GM18508 (cell line): ENCODE data around the gene FOXB2.
"Not testable (repeated sequence)": the region's sequence is repeated elsewhere in the genome, so short reads cannot be mapped to it uniquely, and the experiment has no call there.

ENCODE experiments used
- ATAC-seq: cut with Tn5 transposase; IDR thresholded peaks from one replicate; pipeline ENCODE4 v1.9.1; 2021; ENCODE audit warnings: moderate number of reproducible peaks; ENCODE audit not compliant: insufficient read depth, unreplicated experiment

Gene FOXB2

DNA sequence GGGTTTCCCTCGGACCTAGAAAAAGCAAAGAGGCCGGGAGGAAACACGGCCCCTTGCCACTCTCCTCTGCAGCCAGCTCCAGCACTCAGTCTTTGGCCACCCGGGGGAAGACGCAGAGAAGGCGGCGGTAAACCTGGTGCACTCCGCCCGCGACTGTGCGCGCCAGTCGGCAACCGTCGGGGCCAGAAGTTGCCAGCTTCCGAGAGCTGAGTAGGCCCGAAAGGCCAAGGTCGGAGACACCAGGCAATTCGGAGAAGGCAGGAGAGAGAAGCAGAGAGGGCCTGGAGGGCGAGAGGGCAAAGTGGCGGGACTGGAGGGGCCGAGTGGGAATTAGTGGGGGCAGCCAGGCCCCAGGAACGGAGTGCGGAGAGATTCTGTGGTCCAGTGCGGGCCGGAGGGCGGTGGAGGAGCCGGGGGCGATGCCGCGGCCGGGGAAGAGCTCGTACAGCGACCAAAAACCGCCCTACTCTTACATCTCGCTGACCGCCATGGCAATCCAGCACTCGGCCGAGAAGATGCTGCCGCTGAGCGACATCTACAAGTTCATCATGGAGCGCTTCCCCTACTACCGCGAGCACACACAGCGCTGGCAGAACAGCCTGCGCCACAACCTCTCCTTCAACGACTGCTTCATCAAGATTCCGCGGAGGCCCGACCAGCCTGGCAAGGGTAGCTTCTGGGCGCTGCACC, at the start of gene FOXB2:
FOXB2 (plus strand) TSS at position 420 of the 690 bp plus-strand sequence; CDS start at position 420, 0 bp downstream.
- ATAC-seq, result no peak

DNA sequence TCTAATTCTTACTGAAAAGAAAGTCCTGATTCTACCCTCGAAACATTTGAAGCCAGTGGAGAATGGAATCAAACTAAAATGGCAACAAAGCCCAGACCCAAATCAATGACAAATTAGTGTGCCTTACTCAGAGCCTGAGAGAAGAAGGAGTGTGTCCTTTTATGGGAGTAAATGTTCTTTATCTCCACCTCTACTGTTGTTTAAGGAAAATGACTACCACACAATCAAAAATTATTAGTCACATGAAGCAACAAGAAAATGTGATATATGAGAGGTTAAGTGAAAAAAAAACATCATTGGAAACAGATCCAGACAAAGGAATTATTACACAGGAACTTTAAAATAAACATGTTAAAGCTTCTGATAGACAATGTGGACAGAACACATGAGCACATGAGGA, 49.7 kb upstream of the FOXB2 start:
- ATAC-seq, result no peak

DNA sequence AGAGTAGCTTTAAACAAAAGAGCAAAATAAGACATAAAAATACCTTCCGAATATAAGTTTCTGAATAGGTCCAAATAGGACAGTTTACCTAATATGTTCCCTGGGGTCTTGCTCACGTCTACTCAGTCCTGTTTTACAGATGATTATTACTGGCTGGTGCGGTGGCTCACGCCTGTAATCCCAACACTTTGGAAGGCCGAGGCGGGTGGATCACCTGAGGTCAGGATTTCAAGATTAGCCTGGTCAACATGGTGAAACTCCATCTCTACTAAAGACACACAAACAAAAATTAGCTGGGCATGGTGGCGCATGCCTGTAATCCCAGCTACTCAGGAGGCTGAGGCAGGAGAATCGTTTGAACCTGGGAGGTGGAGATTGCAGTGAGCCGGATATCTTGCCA, 40.6 kb upstream of the FOXB2 start:
- not testable (repeated sequence) for ATAC-seq

DNA sequence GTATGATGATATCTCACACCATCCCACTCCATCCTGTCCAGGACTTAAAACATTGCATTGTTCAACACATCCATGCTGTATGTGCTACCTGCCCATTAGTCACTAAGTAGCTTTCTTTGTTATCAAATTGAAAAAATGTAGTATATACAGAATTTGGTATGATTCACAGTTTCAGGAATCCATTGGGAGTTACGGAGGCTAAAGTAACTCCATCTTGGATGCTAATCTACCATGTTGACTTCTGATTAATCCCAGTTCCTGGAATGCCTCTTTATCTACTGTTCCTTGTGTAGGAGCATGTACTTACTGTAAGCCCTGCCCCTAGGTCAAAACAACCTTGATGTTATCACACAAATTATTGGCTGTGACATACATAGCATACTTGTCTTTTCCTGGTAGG, 38.9 kb upstream of the FOXB2 start:
- ATAC-seq, result no peak

DNA sequence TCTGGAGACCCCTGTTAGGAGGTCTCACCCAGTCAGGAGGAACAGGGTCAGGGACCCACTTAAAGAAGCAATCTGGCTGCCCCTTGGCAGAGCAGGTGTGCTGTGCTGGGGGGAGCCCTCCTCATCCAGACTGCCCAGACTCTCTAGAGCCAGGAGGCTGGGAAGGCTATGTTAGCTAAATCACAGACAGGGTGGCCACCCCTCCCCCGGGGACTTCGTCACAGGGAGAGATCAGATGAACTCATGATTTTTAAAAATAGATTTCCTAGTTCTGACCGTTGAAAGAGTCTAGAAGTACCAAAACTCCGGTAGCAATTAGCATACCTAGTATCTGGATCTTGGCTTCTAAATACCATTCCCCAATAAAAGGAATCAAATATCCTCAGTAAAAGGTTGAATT, 35.0 kb upstream of the FOXB2 start:
- no peak for ATAC-seq

DNA sequence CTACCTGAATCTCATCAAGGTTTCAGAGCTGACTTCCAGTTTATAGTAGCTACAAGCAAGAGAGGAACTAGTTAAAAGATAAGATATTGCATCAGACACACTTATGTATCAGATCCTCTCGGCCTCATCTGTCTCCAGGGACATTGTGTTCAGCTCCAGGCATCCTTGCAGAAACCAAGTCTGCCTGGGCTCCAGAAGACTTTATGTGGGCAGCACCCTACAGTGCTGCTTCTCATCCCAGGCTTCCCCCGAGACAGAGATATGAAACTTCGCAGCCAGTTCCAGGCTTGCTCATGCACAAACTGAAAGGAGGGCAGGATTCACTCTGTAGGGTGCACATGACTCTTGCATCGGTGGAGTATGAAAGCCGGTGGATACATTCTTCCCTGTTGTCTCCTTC, 33.9 kb upstream of the FOXB2 start:
- ATAC-seq, result no peak

DNA sequence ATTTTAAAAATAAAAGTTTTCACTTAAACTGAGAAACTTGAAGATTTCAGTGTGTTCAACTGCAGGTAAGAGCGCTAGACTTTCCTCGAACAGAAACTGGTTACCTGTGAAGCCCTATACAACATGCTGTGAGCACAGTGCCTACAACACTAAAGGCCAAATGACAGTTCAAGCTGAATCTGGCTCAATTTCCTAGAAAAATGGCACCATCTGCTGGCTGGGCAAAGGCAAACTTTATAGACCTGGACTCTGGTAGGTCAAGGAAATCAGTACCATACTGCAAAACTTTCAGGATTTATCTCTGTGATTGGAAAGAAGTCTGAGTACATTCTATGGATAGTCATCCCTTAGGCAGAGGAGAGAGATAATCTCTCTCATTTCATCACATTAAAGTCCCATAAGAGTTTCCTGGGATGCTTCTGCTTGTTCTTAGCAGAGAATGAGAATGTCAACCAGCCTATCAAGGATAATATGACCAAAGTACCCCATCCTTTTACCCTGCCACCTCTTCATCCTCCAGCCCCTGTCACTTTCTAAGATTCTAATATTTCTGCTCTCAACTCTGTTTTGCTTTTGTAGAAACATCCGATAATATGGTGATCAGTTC, 31.8 kb upstream of the FOXB2 start:
- no peak for ATAC-seq

DNA sequence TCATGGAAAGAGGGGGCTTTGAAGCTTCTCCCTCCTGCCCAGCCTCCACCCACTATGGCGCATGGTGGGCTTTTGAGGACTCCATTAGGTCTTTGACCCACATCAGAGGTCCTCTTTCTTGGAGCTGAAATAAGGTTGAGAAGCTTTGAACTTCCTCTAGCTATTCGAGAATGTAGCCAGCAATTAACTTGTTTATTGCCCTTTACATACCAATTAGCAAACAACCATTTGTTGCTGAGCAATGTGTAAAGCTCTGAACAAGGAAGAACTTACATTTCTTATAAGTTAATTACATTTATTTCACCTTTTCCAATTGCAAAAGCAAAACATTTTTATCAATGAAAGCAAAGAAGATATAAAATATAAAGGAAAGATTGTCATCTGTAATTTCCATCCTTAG, 30.5 kb upstream of the FOXB2 start:
- no peak for ATAC-seq

DNA sequence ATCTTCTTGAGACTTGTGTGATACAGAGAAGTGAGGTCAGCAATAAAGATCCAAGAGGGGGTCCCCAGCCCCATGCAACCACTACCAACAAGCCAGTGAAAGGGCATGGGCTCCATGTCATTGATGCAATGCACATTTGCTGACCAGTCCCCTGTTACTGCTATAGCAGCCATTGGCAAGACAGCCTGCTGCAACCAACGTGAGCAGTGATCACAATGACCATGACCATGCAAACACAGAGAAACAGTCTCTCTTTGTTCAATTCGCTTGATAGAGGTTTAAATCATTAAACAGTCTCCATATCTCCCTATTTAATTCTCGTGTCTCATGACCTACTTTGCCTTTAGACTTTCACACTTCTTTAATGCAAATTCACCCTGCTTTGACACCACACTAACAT, 30.0 kb upstream of the FOXB2 start:
- no peak for ATAC-seq

DNA sequence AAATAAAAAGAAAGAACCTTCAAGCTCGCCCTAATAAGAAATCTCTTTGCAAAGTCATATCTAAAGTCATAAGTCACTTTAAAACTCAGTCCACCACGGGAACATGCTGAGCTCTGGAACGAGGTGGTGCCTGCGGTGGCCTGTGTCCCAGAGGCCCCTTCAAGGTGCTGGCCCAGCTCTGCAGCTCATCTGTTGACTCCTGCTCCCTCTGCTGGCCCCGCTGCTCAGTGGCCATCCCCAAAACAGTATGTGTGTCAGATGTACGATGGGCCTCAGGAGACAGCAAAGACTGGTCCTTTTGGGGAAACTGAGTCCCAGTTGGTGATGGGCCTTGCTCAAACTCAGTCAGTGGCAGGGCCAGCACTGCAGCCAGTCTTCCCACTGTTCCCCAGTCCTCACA, 22.8 kb upstream of the FOXB2 start:
- no peak for ATAC-seq

DNA sequence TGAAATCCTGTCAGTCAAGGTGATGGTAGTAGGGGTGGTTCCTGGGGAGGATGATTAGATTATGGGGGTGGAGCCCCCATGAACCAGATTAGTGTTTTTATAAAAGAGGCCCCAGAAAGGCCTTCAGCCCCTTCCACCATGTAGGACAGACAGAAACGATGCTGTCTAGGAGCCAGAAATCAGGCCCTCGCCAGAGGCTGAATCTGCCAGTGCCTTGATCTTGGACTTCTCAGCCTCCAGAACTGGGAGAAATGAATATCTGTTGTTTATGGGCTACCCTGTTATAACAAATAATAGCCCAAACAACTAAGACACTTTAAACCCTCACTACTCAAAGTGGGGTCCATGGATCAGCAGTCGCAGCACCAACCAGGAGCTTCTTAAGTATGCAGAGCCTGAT, 20.2 kb upstream of the FOXB2 start:
- no peak for ATAC-seq

DNA sequence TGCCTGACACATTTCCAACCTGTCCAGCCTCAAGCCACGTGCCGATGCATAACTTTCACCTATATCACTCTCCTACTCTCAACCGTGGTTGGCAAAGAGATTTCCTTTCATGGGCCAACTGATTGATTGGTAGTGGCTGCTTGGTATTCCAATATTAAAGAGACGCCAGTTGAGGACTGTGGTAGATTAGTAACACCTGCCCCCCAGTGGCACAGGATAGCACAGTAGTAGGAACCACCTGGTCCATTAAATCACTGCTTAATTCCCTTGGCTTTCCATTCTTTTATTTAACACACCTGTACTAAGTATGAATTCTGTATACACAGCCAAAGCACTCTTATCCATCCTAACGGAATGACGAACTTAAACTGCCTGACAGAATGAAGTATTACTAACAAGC, 19.1 kb upstream of the FOXB2 start:
- ATAC-seq, result no peak

DNA sequence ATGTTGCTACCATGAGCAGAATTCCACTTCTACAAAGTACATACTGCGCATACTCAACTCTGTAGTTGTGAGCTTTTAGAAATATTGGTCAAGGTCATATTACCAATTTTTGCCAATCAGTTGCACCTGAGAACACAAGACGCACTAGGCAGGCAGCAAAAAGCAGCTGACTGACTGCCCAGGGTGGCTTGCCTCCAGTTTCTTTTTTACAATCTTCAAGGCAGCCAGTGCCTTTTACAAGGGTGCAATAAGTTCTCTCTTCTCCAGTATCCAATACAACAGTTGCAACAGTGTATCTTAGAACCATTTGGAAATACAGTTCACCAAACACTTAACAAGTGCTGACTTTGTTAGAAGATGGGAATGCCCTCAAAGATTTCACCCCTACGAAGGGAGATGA, 16.1 kb upstream of the FOXB2 start:
- ATAC-seq, result no peak

DNA sequence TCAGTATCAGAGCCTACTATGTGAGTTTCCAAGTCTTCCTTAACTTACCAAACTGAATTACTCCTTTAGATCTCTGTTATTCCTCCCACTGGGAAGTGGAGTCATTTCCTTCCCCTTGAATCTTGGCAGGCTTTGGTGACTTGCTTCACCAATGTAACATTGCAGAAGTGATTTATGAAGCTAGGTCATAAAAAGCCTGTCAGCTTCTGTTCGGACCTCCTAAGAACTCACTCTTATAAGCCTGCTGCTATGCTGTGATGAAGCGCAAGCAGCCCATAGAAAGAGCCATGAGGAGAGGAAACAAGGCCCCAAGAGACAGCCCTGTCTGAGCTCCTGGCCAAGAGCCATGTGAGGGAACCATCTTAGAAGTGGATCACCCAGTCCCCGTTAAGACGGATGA, 14.2 kb upstream of the FOXB2 start:
- ATAC-seq, result no peak

DNA sequence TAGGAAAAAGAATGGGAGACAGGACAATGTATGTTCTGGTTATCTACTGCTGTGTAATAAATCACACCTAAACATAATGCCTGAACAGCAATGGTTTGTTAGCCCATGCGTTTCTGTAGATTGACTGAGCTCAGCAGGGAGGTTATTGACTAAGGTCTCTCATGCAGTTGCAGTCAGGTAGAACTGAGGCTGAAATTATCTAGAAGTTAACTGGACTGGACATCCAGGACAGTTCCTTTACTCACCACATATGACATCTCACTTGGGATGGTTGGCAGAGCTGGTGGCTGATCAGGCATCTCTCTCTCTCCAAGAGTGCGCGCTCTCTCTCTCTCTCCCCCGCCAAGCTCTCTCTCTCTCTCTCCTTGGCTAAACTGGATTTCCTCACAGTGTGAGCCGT, 8.9 kb upstream of the FOXB2 start:
- no peak for ATAC-seq

DNA sequence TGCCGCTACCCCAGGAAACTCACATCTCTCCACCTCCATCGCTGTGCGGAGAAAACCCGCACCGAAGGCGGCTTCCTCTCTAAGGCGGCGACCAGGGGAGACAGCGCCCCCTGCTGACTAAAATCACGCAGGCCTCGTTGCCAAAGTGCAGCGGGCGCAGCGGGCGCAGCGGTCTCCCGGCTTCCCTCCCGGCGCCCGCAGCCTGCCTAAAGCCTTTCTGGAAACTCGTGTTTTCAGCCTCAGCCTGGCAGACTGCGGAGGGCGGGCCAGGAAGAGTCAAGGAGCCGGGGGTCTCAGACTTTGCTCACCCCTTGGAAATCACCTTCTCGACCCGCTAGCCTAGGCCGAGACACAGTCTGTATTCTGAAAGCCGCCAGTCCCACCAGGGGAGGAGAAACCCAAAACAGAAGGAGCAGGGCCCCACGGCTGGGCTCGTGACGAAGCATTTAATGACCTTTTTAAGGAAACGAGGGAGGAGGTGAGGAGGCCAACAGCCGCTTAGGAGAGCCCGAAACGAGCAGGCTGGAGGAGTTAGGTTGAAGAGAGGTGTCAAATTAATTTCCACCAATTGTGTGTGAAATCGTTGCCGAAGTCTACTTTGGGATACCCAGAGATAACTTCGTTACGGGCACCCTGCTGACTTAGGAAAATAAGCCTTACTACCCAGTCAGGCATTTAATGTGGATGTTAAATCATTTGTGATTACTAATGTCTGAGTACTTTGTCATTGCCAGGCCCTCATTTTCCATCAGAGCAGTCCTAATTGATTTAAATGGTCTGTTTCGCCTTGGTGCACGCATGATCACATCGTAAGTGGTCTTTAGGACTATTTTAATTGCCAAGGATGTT, 7.3 kb upstream of the FOXB2 start:
- no peak for ATAC-seq

DNA sequence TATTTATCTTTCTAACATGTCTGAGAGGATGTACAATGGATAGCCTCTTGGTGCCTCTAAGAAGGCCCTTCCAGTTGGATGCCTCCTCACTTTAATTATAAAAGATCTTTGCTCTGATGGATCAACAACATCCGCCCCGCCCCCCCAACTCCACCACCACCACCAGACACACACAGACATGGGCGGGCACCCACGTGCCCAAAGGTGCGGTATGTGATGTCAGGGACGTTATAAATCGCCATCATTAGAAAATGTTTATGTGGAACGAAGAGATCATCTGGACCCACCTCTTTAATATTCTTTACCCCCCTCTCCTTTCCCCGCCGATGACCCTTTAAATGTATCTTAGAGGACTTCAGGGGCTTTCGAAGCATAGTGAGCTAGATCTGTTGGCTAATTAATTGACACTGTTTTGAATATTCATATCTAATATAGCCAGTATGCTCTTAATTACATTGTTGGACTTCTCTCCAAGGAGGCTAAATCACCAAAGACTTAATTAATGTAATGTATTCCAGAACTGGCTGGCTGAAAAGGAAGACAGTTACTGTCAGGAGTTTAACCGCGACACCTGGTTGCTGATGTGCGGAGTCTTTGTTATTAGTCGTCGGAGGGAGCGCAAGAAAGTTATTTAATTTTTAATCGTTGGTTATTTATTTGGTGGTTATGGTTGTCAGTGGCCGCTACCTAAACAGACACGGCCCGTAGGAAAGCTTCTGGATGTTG, 6.1 kb upstream of the FOXB2 start:
- ATAC-seq, result no peak

DNA sequence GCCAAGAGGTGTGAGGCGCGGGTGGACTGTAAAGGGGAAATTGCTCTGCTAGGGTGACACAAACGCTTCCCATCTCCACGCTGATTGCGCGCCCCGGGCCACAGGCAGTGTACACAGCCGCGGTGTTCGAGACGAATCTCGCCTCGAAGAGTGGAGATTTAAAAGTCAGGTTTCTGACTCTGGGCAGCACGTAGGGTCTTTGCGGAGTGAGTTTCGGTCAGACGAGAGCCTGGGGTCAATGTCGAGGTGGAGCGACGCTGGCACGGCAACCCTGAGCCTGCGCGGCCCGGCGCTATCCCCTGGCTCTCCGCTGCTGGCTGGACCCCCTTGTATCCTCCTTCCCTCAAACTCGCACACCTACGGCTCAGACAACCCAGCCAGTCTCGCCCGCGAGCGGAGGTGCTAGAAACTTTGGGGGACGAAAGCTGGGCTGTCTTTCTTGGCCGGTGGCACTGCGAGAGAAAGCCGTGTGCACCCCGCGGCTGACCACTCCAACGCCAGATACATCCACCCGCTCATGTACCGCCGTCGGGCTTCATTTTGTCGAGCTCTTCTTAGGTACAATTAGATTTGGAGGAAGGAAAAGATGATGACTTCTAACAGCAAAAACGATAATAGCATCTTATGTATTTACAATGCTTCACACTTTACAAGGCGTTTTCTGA, 5.4 kb upstream of the FOXB2 start:
- no peak for ATAC-seq

DNA sequence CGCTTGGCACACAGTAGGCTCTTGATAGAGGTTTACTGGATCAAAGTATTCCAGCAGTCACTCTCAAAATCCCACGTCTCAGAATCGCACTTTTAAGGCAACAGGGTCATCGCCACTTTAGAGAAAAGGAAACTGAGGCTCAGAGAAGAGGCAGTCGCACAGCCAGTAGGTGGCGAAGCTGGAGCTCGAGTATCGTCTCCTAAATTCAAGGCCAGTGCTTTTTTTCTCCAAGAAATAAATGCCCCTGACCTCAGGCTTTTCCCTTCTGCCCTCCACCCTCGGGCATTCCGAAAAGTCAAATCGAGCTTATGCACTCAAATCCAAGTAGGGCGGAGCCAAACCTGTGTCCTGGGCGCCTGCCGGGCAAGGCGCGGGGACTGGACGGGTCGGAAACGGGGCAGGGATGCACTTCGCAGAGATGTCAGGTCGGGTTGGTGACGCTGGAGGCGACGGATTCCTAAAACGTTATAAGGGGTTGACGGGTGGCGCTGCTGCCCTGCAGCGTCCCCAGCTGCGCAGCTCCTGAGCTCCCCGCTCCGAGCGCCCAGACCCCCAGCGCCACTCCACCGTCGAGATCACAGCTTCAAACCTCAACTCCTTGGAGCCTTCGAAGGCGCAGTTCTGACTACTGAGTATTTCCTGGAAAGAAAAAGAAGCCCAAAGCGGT, 4.7 kb upstream of the FOXB2 start:
- no peak for ATAC-seq
